MM.1S (cell line): ENCODE results near the gene TNIK.

Experiments used
- DNase-seq: peaks from one replicate; pipeline ENCODE4 v3.0.0-alpha.2; 2015
- H2AFZ ChIP-seq: fragments of 300-600 bp; sonication (generic); 2 replicates; pipeline ENCODE4 v1.6.0; 2016; ENCODE audit warnings: antibody characterized with exemption, low read length
- H3F3A ChIP-seq: fragments of 300-600 bp; sonication (generic); 2 replicates; pipeline ENCODE4 v1.6.1; 2016; ENCODE audit warnings: mild to moderate bottlenecking, antibody characterized with exemption, low read length, moderate library complexity, mixed read lengths; ENCODE audit not compliant: insufficient read depth
- H3K27ac ChIP-seq: fragments of 300-600 bp; sonication (generic); 2 replicates; pipeline ENCODE4 v1.5.1; 2016; ENCODE audit warnings: mild to moderate bottlenecking, low read length
- H3K27me3 ChIP-seq: fragments of 300-600 bp; sonication (generic); replicated peaks from 2 replicates; pipeline ENCODE4 v1.6.0; 2016; ENCODE audit warnings: low read length; ENCODE audit not compliant: insufficient read depth
- H3K36me3 ChIP-seq: fragments of 300-600 bp; sonication (generic); replicated peaks from 2 replicates; pipeline ENCODE4 v1.6.1; 2016; ENCODE audit warnings: mild to moderate bottlenecking, low read length, mixed read lengths; ENCODE audit not compliant: insufficient read depth
- H3K4me1 ChIP-seq: fragments of 300-600 bp; sonication (generic); 2 replicates; pipeline ENCODE4 v1.6.1; 2016; ENCODE audit warnings: low read length, mixed read lengths
- H3K4me2 ChIP-seq: fragments of 300-600 bp; sonication (generic); 2 replicates; pipeline ENCODE4 v1.6.0; 2016; ENCODE audit warnings: low read depth, low read length
- H3K4me3 ChIP-seq: fragments of 300-600 bp; sonication (generic); 2 replicates; pipeline ENCODE4 v1.5.1; 2016; ENCODE audit warnings: low read length, mixed read lengths
- H3K79me2 ChIP-seq: fragments of 300-600 bp; sonication (generic); 2 replicates; pipeline ENCODE4 v1.6.1; 2016; ENCODE audit warnings: mixed run types, low read length, mixed read lengths
- H3K9ac ChIP-seq: fragments of 300-600 bp; sonication (generic); 2 replicates; pipeline ENCODE4 v1.6.1; 2016; ENCODE audit warnings: low read length, mixed read lengths
- H3K9me2 ChIP-seq: fragments of 300-600 bp; sonication (generic); replicated peaks from 2 replicates; pipeline ENCODE4 v1.6.1; 2016; ENCODE audit warnings: mild to moderate bottlenecking, low read length, mixed read lengths; ENCODE audit not compliant: insufficient read depth
- H3K9me3 ChIP-seq: fragments of 300-600 bp; sonication (generic); replicated peaks from 2 replicates; pipeline ENCODE4 v1.6.1; 2016; ENCODE audit warnings: mild to moderate bottlenecking, low read length, mixed read lengths; ENCODE audit not compliant: insufficient read depth
- H4K20me1 ChIP-seq: fragments of 300-600 bp; sonication (generic); 2 replicates; pipeline ENCODE4 v1.6.1; 2016; ENCODE audit warnings: mild to moderate bottlenecking, low read length, moderate library complexity, mixed read lengths; ENCODE audit not compliant: insufficient read depth
- CTCF ChIP-seq: fragments of 300-600 bp; sonication (generic); IDR thresholded peaks from 2 replicates; pipeline ENCODE4 v1.5.1; 2016; ENCODE audit warnings: antibody characterized with exemption, low read length, mixed read lengths
- EZH2 ChIP-seq: fragments of 300-600 bp; sonication (generic); optimal IDR thresholded peaks from 2 replicates; pipeline ENCODE3; 2017; ENCODE audit warnings: low read depth, mild to moderate bottlenecking, antibody characterized with exemption, low read length, mixed read lengths
- EZH2phosphoT487 ChIP-seq: fragments of 300-600 bp; sonication (generic); IDR thresholded peaks from 2 replicates; pipeline ENCODE4 v1.6.1; 2018; ENCODE audit warnings: antibody characterized with exemption, low read length

TNIK gene

GRCh38 chr3:171454041-171454440, 6.2 kb downstream of the TNIK start:
- H3K4me2 ChIP-seq = no peak overlapping the region
- H3K27ac ChIP-seq = no peak overlapping the region

GRCh38 chr3:171453180-171453886, 6.9 kb downstream of the TNIK start:
- Histone ChIP-seq H3K4me1 (no peaks in the 10 kb centered on the region), H3K9me2 (no peaks in the 10 kb centered on the region), H3K4me2 (no peak overlapping the region), H3K27ac (no peak overlapping the region), H4K20me1 (no peaks in the 10 kb centered on the region), H2AFZ (no peak overlapping the region), H3K9ac (no peak overlapping the region), H3K79me2 (no peaks in the 10 kb centered on the region), H3F3A (no peaks in the 10 kb centered on the region), H3K27me3 (no peaks in the 10 kb centered on the region), H3K9me3 (no peaks in the 10 kb centered on the region), H3K36me3 (no peaks in the 10 kb centered on the region), H3K4me3 (no peak overlapping the region)
- TF ChIP-seq EZH2 (no peak), CTCF (peak; percentile 26; the same call in 1 of the 2 replicates)
- no peak for DNase-seq

More at GRCh38 chr3:171454041-171454440, 6.2 kb downstream of the TNIK start:
- TF ChIP-seq EZH2 (no peak), EZH2phosphoT487 (no peak), CTCF (no peak)
- no peaks in the 10 kb centered on the region for H3K79me2 ChIP-seq
- no peaks in the 10 kb centered on the region for H3K9me3 ChIP-seq
- DNase-seq = no peak
- H3K4me1 ChIP-seq = no peaks in the 10 kb centered on the region
- no peaks in the 10 kb centered on the region for H3K36me3 ChIP-seq
- H2AFZ ChIP-seq = no peak overlapping the region
- H3F3A ChIP-seq = no peaks in the 10 kb centered on the region
- H3K9ac ChIP-seq = no peak overlapping the region
- H3K4me3 ChIP-seq = no peak overlapping the region
- H3K9me2 ChIP-seq = no peaks in the 10 kb centered on the region
- H3K27me3 ChIP-seq = no peaks in the 10 kb centered on the region
- H4K20me1 ChIP-seq = no peaks in the 10 kb centered on the region

DNA sequence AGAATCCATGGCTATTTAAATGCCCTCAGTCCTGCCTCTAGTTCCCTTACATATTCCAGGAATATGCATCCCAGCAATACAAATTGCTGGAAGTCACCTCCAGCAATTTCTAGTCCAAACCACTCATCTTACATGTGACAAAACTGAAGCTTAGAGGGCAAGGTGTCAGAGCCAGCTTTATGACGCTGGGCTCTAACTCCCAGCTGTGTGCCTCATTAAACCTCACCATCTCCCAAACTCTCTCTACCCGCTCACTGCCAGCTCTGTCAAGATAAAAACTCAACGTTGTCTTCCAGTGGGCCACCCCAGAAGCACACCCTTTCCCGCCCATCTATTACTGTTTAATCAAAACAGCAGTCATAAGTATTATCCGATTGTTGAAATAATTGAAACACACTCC, 7.9 kb downstream of the TNIK start:
- no peak overlapping the region for H3K4me3 ChIP-seq
- TF ChIP-seq EZH2 = no peak
- TF ChIP-seq EZH2phosphoT487 = no peak
- no peak for TF ChIP-seq CTCF
- H3K9me3 ChIP-seq = no peaks in the 10 kb centered on the region
- no peak overlapping the region for H3K27ac ChIP-seq
- H2AFZ ChIP-seq = no peak overlapping the region
- no peaks in the 10 kb centered on the region for H3K27me3 ChIP-seq
- no peak overlapping the region for H3K4me2 ChIP-seq
- H3K9me2 ChIP-seq = no peaks in the 10 kb centered on the region
- no peaks in the 10 kb centered on the region for H3K4me1 ChIP-seq
- H3K79me2 ChIP-seq = no peaks in the 10 kb centered on the region
- H4K20me1 ChIP-seq = no peaks in the 10 kb centered on the region
- H3K36me3 ChIP-seq = no peaks in the 10 kb centered on the region
- H3K9ac ChIP-seq = no peak overlapping the region
- no peaks in the 10 kb centered on the region for H3F3A ChIP-seq
- DNase-seq = no peak
